CD14-positive monocyte (primary cell): ENCODE measurements around the gene OR52D1. TPM values are rescaled to one million over a fixed set of nuclear protein-coding genes. Genes with fewer than 3 reads are reported as not detected.

Experiments
- DNase-seq, 3 donors: peaks; one replicate each; pipeline ENCODE4 v3.0.0-alpha.2; 2011 to 2022
- H2AFZ ChIP-seq: 2 replicates; pipeline ENCODE4 v1.6.0; 2012; ENCODE audit warnings: mild to moderate bottlenecking, low read depth, low read length, inconsistent platforms; ENCODE audit not compliant: insufficient read depth, poor library complexity, severe bottlenecking
- H3K27ac ChIP-seq, 2 donors: 1 replicate in 1 of 2; 2 replicates in 1 of 2; pipeline ENCODE4 v1.5.1; 2012 to 2013; ENCODE audit warnings: low read length in 2 of 2, control low read depth in 1 of 2, inconsistent platforms in 1 of 2, low read depth in 1 of 2, mild to moderate bottlenecking in 1 of 2
- H3K27me3 ChIP-seq, 2 donors: one replicate each; pipeline versions ENCODE4 v1.6.0 to v1.6.1; 2011 to 2013; ENCODE audit warnings: low read length in 2 of 2; ENCODE audit not compliant: control insufficient read depth in 2 of 2, insufficient read depth in 2 of 2
- H3K36me3 ChIP-seq, 2 donors: replicated peaks in 1 of 2; 1 replicate in 1 of 2; 2 replicates in 1 of 2; pipeline versions ENCODE4 v1.5.1 to v1.6.1; 2012 to 2013; ENCODE audit warnings: low read length in 2 of 2, control low read depth in 1 of 2, inconsistent platforms in 1 of 2, mild to moderate bottlenecking in 1 of 2; ENCODE audit not compliant: insufficient read depth in 2 of 2, control insufficient read depth in 1 of 2
- H3K4me1 ChIP-seq, 2 donors: 1 replicate in 1 of 2; 2 replicates in 1 of 2; pipeline versions ENCODE4 v1.5.1 to v1.6.1; 2012 to 2013; ENCODE audit warnings: low read length in 2 of 2, control low read depth in 1 of 2, inconsistent platforms in 1 of 2, mild to moderate bottlenecking in 1 of 2, moderate library complexity in 1 of 2; ENCODE audit not compliant: insufficient read depth in 2 of 2, control insufficient read depth in 1 of 2
- H3K4me2 ChIP-seq: replicated peaks from 2 replicates; pipeline ENCODE3; 2012; ENCODE audit warnings: low read length, moderate library complexity, mild to moderate bottlenecking; ENCODE audit not compliant: poor library complexity, severe bottlenecking; ENCODE audit errors: extremely low read depth
- H3K4me3 ChIP-seq, 3 experiments: fragments of 200-600 bp in 1 of 3; sonication (generic) in 1 of 3; replicated peaks in 1 of 3; 1 replicate in 2 of 3; 2 replicates in 1 of 3; pipeline ENCODE4 v1.5.1; 2011 to 2013; ENCODE audit warnings: low read length in 3 of 3, mild to moderate bottlenecking in 3 of 3, control low read depth in 2 of 3, low read depth in 2 of 3, inconsistent platforms in 1 of 3, moderate library complexity in 1 of 3
- H3K79me2 ChIP-seq: 2 replicates; pipeline ENCODE4 v1.6.0; 2012; ENCODE audit warnings: mild to moderate bottlenecking, control low read depth, inconsistent platforms, low read length, moderate library complexity; ENCODE audit not compliant: insufficient read depth
- H3K9ac ChIP-seq: 2 replicates; pipeline ENCODE4 v1.6.0; 2017; ENCODE audit warnings: low read length, mild to moderate bottlenecking; ENCODE audit not compliant: insufficient read depth, poor library complexity, severe bottlenecking
- H3K9me3 ChIP-seq, 2 donors: replicated peaks in 1 of 2; 1 replicate in 1 of 2; 2 replicates in 1 of 2; pipeline versions ENCODE4 v1.5.1 to v1.6.1; 2012 to 2013; ENCODE audit warnings: low read length in 2 of 2, control low read depth in 1 of 2; ENCODE audit not compliant: control insufficient read depth in 1 of 2, insufficient read depth in 1 of 2
- H4K20me1 ChIP-seq: 2 replicates; pipeline ENCODE4 v1.6.0; 2012; ENCODE audit warnings: mild to moderate bottlenecking, low read length, control low read depth, moderate library complexity; ENCODE audit not compliant: insufficient read depth
- H3K27ac Mint-ChIP-seq, 7 donors: one replicate each; pipeline ENCODE4 v1.8.0; 2020; ENCODE audit warnings: mild to moderate bottlenecking in 7 of 7, mixed read lengths in 7 of 7, moderate library complexity in 6 of 7, inconsistent platforms in 2 of 7
- H3K27me3 Mint-ChIP-seq, 3 donors: one replicate each; pipeline ENCODE4 v1.8.0; 2021 to 2022; ENCODE audit warnings: low read depth in 3 of 3, mild to moderate bottlenecking in 3 of 3, mixed read lengths in 3 of 3, moderate library complexity in 3 of 3, inconsistent platforms in 1 of 3
- H3K36me3 Mint-ChIP-seq, 2 donors: one replicate each; pipeline ENCODE4 v1.8.0; 2020; ENCODE audit warnings: mixed read lengths in 2 of 2, inconsistent platforms in 1 of 2, mild to moderate bottlenecking in 1 of 2
- H3K4me1 Mint-ChIP-seq: one replicate; pipeline ENCODE4 v1.8.0; 2020; ENCODE audit warnings: mild to moderate bottlenecking, mixed read lengths
- H3K4me3 Mint-ChIP-seq, 2 donors: one replicate each; pipeline ENCODE4 v1.8.0; 2020; ENCODE audit warnings: mild to moderate bottlenecking in 2 of 2, mixed read lengths in 2 of 2, moderate library complexity in 1 of 2
- H3K9me3 Mint-ChIP-seq, 7 donors: one replicate each; pipeline ENCODE4 v1.8.0; 2020 to 2022; ENCODE audit warnings: mixed read lengths in 7 of 7, mild to moderate bottlenecking in 6 of 7, moderate library complexity in 6 of 7, inconsistent platforms in 2 of 7
- WGBS: methylation state at CpG from one replicate; pipeline ENCODE4 v1.1.5; 2013; ENCODE audit warnings: missing lambda C conversion rate; ENCODE audit not compliant: insufficient coverage; 5-methylcytosine and 5-hydroxymethylcytosine counted together
- intact Hi-C, 2 donors: fragments of 100-400 bp; cut with micrococcal nuclease; formaldehyde crosslinking; loops; one replicate each; pipeline versions ENCODE4 v1.15.0 to v1.15.1; 2023
- polyA plus RNA-seq, 3 donors: library from polyadenylated mRNA; depleted of rRNA in 1 of 3; unstranded in 2 of 3; stranded (reverse) in 1 of 3; fragments of 300-500 nt in 2 of 3; fragments of >200 nt in 1 of 3; fragmentation: Illumina TruSeq in 2 of 3; gene quantifications; 1 replicate in 2 of 3; 2 replicates in 1 of 3; pipeline ENCODE4 v1.2.3, GENCODE V29; 2012 to 2021
- TF ChIP-seq, protein P1 (sequence below): fragments of 200-600 bp; IDR thresholded peaks from one replicate; pipeline ENCODE4 v1.8.0; 2022; ENCODE audit warnings: antibody characterized with exemption, mild to moderate bottlenecking

OR52D1 gene
- polyA plus RNA-seq, 3 donors, result not detected

DNA sequence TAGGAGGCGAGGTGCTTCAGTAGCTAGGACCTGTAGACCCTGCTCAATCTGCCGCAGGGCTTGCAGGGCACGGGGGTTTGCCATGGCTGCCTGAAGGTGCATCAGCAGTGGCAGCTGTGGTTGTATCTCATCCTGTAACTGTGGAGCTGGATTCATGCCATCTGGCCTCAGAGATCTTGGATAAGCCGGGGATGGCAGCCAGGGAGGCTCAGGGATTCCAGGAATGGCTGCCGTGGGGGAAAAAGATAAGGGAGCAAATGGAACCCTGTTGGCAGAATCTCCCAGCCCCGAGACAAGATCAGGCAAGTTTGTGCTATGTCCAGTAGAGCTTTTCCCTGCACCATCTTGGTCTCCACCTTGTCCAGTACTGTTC is 19.4 kb downstream of the OR52D1 start:
- no peak for DNase-seq
- Histone ChIP-seq H4K20me1 (no peaks in the 10 kb centered on the region), H3K4me1 (no peaks in the 10 kb centered on the region), H3K79me2 (no peaks in the 10 kb centered on the region), H2AFZ (no peak overlapping the region), H3K27me3 (no peaks in the 10 kb centered on the region), H3K4me2 (no peak overlapping the region), H3K9ac (no peak overlapping the region), H3K36me3 (no peaks in the 10 kb centered on the region), H3K9me3 (no peaks in the 10 kb centered on the region), H3K27ac (no peak overlapping the region), H3K4me3 (no peak overlapping the region)
- Mint-ChIP-seq H3K9me3 (peaks cover 0 to 7% (median 3%) of the 10 kb centered on the region in 7 donors), H3K27ac (no peak overlapping the region), H3K4me3 (no peak overlapping the region), H3K4me1 (no peaks in the 10 kb centered on the region), H3K36me3 (no peaks in the 10 kb centered on the region), H3K27me3 (peaks cover 1 to 3% (median 2%) of the 10 kb centered on the region in 3 donors)
- TF ChIP-seq, protein P1, sequence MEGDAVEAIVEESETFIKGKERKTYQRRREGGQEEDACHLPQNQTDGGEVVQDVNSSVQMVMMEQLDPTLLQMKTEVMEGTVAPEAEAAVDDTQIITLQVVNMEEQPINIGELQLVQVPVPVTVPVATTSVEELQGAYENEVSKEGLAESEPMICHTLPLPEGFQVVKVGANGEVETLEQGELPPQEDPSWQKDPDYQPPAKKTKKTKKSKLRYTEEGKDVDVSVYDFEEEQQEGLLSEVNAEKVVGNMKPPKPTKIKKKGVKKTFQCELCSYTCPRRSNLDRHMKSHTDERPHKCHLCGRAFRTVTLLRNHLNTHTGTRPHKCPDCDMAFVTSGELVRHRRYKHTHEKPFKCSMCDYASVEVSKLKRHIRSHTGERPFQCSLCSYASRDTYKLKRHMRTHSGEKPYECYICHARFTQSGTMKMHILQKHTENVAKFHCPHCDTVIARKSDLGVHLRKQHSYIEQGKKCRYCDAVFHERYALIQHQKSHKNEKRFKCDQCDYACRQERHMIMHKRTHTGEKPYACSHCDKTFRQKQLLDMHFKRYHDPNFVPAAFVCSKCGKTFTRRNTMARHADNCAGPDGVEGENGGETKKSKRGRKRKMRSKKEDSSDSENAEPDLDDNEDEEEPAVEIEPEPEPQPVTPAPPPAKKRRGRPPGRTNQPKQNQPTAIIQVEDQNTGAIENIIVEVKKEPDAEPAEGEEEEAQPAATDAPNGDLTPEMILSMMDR, result no peak
- WGBS, result 92% methylated on average over 6 of the region's 6 CpGs
- intact Hi-C loops, result no loop called here

DNA sequence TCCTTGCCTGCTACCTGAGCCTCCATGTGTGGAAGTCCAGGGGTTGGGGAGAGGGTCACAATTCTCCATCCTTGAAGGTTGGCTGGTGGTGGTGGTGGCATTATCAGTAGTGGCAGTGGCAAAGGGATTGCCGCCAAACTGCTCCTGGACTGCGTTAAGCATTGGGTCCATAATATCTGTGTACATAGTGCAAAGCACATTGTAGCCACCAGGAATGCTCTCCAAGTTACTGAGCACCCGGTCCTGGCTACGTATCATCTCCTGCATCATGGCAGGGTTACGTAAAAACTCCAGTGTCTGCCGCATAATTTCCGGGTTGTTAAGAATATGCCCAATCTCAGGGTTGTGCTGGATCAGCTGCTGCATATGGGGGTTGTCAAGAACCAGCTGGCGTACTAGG is 20.1 kb downstream of the OR52D1 start:
- Mint-ChIP-seq H3K9me3 (peaks cover 0 to 7% (median 3%) of the 10 kb centered on the region in 7 donors), H3K4me3 (no peak overlapping the region), H3K4me1 (no peaks in the 10 kb centered on the region), H3K27me3 (peaks cover 1 to 3% (median 2%) of the 10 kb centered on the region in 3 donors), H3K36me3 (no peaks in the 10 kb centered on the region), H3K27ac (no peak overlapping the region)
- no peaks in the 10 kb centered on the region for H3K4me1 ChIP-seq
- DNase-seq, result no peak
- no peaks in the 10 kb centered on the region for H4K20me1 ChIP-seq
- H2AFZ ChIP-seq, result no peak overlapping the region
- H3K4me3 ChIP-seq, result no peak overlapping the region
- no peaks in the 10 kb centered on the region for H3K36me3 ChIP-seq
- H3K79me2 ChIP-seq, result no peaks in the 10 kb centered on the region
- H3K4me2 ChIP-seq, result no peak overlapping the region
- H3K27ac ChIP-seq, result no peak overlapping the region
- intact Hi-C loops, result no loop called here
- WGBS, result 98% methylated on average over 8 of the region's 8 CpGs
- H3K9me3 ChIP-seq, result no peaks in the 10 kb centered on the region
- no peak overlapping the region for H3K9ac ChIP-seq
- TF ChIP-seq, protein P1, result no peak
- H3K27me3 ChIP-seq, result no peaks in the 10 kb centered on the region
